Heart left ventricle (tissue), 16 donors: ENCODE data around the gene SNRPD1. TPM values are rescaled to one million over a fixed set of nuclear protein-coding genes. Genes with fewer than 3 reads are reported as not detected.
"Not testable (repeated sequence)": the region's sequence is repeated elsewhere in the genome, so short reads cannot be mapped to it uniquely, and the experiment has no call there.

Experiments
- ATAC-seq, 4 donors: fragments of 200-7000 bp; cut with Tn5 transposase; one replicate each; pipeline ENCODE4 v1.9.1; 2020 to 2022; ENCODE audit warnings: moderate library complexity in 4 of 4, mild to moderate bottlenecking in 3 of 4, moderate number of reproducible peaks in 1 of 4
- DNase-seq, 5 donors: peaks; one replicate each; pipeline ENCODE4 v3.0.0-alpha.2; 2020
- H3K27ac ChIP-seq, 12 donors: fragments of 200-600 bp; sonication (generic) in 4 of 12; one replicate each; pipeline versions ENCODE4 v1.5.0 to v1.8.0; 2016 to 2022; ENCODE audit warnings: mild to moderate bottlenecking in 2 of 12
- H3K27me3 ChIP-seq, 9 donors: fragments of 200-600 bp; sonication (generic) in 2 of 9; one replicate each; pipeline versions ENCODE4 v1.5.1 to v1.8.0; 2016 to 2022; ENCODE audit warnings: mild to moderate bottlenecking in 3 of 9
- H3K36me3 ChIP-seq, 9 donors: fragments of 200-600 bp; sonication (generic) in 2 of 9; one replicate each; pipeline versions ENCODE4 v1.5.0 to v1.8.0; 2018 to 2022; ENCODE audit warnings: mild to moderate bottlenecking in 2 of 9
- H3K4me1 ChIP-seq, 12 donors: fragments of 200-600 bp; sonication (generic) in 4 of 12; one replicate each; pipeline versions ENCODE4 v1.5.0 to v1.8.0; 2016 to 2022; ENCODE audit warnings: mild to moderate bottlenecking in 3 of 12
- H3K4me3 ChIP-seq, 12 donors: fragments of 200-600 bp; sonication (generic) in 4 of 12; one replicate each; pipeline versions ENCODE4 v1.5.0 to v1.8.0; 2017 to 2022; ENCODE audit warnings: mild to moderate bottlenecking in 9 of 12, moderate library complexity in 4 of 12
- H3K9me3 ChIP-seq, 12 donors: fragments of 200-600 bp; sonication (generic) in 4 of 12; one replicate each; pipeline versions ENCODE4 v1.5.0 to v1.8.0; 2016 to 2022; ENCODE audit warnings: mild to moderate bottlenecking in 1 of 12
- CTCF ChIP-seq, 12 donors: fragments of 200-600 bp; sonication (generic) in 4 of 12; IDR thresholded peaks; one replicate each; pipeline versions ENCODE4 v1.5.0 to v1.8.0; 2018 to 2022; ENCODE audit warnings: antibody characterized with exemption in 12 of 12, mild to moderate bottlenecking in 5 of 12
- POLR2A ChIP-seq, 2 donors: fragments of 450-650 bp; IDR thresholded peaks; one replicate each; pipeline ENCODE4 v1.6.1; 2017; ENCODE audit warnings: antibody characterized with exemption in 2 of 2, mild to moderate bottlenecking in 2 of 2, moderate library complexity in 2 of 2
- WGBS, 4 donors: extraction: QIAGEN DNeasy Blood & Tissue Kit in 2 of 4; methylation state at CpG; one replicate each; pipeline versions ENCODE4 v1.1.5 to v1.1.7; 2013 to 2018; 5-methylcytosine and 5-hydroxymethylcytosine counted together
- intact Hi-C, 10 donors: fragments of 100-400 bp; cut with DNase I; formaldehyde crosslinking; loops; one replicate each; pipeline versions ENCODE4 v1.11.1 to v1.14.2; 2022
- polyA plus RNA-seq, 2 donors: library from polyadenylated mRNA; stranded (reverse); fragments of 200-250 nt; gene quantifications; one replicate each; pipeline ENCODE4 v1.2.3, GENCODE V29; 2013
- total RNA-seq, 9 donors: library from RNA; depleted of rRNA in 2 of 9; stranded (reverse); fragments of >200 nt in 2 of 9; fragmentation: NEBNext Ultra II Directional in 3 of 9; extraction: Animal tissue kit (Norgen Biotek cat#: 25700) in 3 of 9; gene quantifications; one replicate each; pipeline versions ENCODE4 v1.1.0 to v1.2.4, GENCODE V29; 2016 to 2023
- donor health status: ischemic (EF 13 %, LVEDD 7.1; RV severe dilation, severe dysfunction).
- donor health status: healthy with polysubstance abuse.
- donor health status: DM: no; HTN: yes; CAD: no.
- donor health status: DM: no; HTN: no; CAD: no.
- donor health status: ischemic (EF 25% LVEDD 6.9; RV normal size, moderate dysfunction).
- donor health status: ischemic (EF 25% LVEDD 5.7; RV mildly dilated, moderate dysfunction).
- donor health status: healthy.
- donor health status: DM: yes; HTN: yes; CAD: no.
- donor health status: ischemic (EF 35%, LVEDD 5.7; RV mildly dilated, moderate dysfunction).
- donor health status: nonischemic (EF 11% LVEDD 7.7; RV severe dilation, severe dysfunction).
- donor health status: DM: yes; HTN: yes; CAD: no.
- donor health status: PGD.
- donor health status: ischemic (EF 29% LVEDD 5.4; RV normal size, mild dysfunction).
- donor health status: nonischemic (EF 23%, LVEDD 6.1; RV moderate dilation, normal function).

SNRPD1 gene
- total and polyA plus RNA-seq, 11 donors = 2.5 to 31.0 (median 20.2) TPM

GRCh38 chr18:21602299-21602587 is 9.9 kb upstream of the SNRPD1 start:
- no peak for DNase-seq
- peaks cover 0 to 27% (median 12%) of the 10 kb centered on the region in 12 donors for H3K4me1 ChIP-seq
- intact Hi-C loops = loop anchor here in 7 of 10 donors (5.0 to 10.0 kb wide), 8 partner anchors 100 to 407 kb away; partner anchors contain the start of genes ABHD3 (in 4 of the 7) and MIB1 (in 2 of the 7)
- no peak for ATAC-seq
- WGBS, 4 donors = 86 to 95% (median 91%) methylated on average over 5 of the region's 5 CpGs
- H3K36me3 ChIP-seq = no peaks in the 10 kb centered on the region
- H3K27ac ChIP-seq = peak overlapping the region in 1 of 12 donors; percentile 64
- H3K4me3 ChIP-seq = no peak overlapping the region
- TF ChIP-seq CTCF (IDR thresholded peaks at IDR 0.05) (no peak), POLR2A (IDR thresholded peaks at IDR 0.05) (no peak)
- H3K27me3 ChIP-seq = no peaks in the 10 kb centered on the region
- no peaks in the 10 kb centered on the region for H3K9me3 ChIP-seq

- peak overlapping the region in 1 of 12 donors; percentile 32 for H3K27ac ChIP-seq
- intact Hi-C loops = loop anchor here in 7 of 10 donors (5.0 to 10.0 kb wide), 8 partner anchors 98 to 410 kb away; partner anchors contain the start of genes ABHD3 (in 4 of the 7) and MIB1 (in 2 of the 7)
- WGBS, 4 donors = 22 to 41% (median 35%) methylated on average over 2 of the region's 2 CpGs
- no peak for ATAC-seq
- H3K4me1 ChIP-seq = peaks cover 0 to 16% (median 0%) of the 10 kb centered on the region in 12 donors
- no peak for TF ChIP-seq CTCF (IDR thresholded peaks at IDR 0.05)
- TF ChIP-seq POLR2A (IDR thresholded peaks at IDR 0.05) = no peak
- no peaks in the 10 kb centered on the region for H3K27me3 ChIP-seq
- DNase-seq = no peak
- H3K36me3 ChIP-seq = no peaks in the 10 kb centered on the region
- no peaks in the 10 kb centered on the region for H3K9me3 ChIP-seq
- no peak overlapping the region for H3K4me3 ChIP-seq
These were observed 7.4 kb upstream of the SNRPD1 start for GRCh38 chr18:21604671-21605070.

- Histone ChIP-seq H3K27me3 (no peaks in the 10 kb centered on the region), H3K4me3 (no peak overlapping the region), H3K27ac (peak overlapping the region in 1 of 12 donors; percentile 32), H3K36me3 (no peaks in the 10 kb centered on the region), H3K4me1 (peaks cover 0 to 16% (median 0%) of the 10 kb centered on the region in 12 donors), H3K9me3 (no peaks in the 10 kb centered on the region)
- ATAC-seq (no peak), DNase-seq (no peak)
- intact Hi-C loops = loop anchor here in 6 of 10 donors (10.0 kb wide), 6 partner anchors 100 to 410 kb away; partner anchors contain the start of genes ABHD3 (in 3 of the 6) and MIB1 (in 1 of the 6)
- TF ChIP-seq CTCF (IDR thresholded peaks at IDR 0.05) (no peak), POLR2A (IDR thresholded peaks at IDR 0.05) (no peak)
These were observed 6.9 kb upstream of the SNRPD1 start for GRCh38 chr18:21605213-21605612.

GRCh38 chr18:21611401-21612124 is 551 bp upstream of the SNRPD1 start:
- Histone ChIP-seq H3K4me3 (peak overlapping the region; percentile 60 to 92 (median 72)), H3K36me3 (peaks cover 0 to 16% (median 6%) of the 10 kb centered on the region in 9 donors), H3K4me1 (peaks cover 2 to 34% (median 14%) of the 10 kb centered on the region in 12 donors), H3K27ac (peak overlapping the region in 10 of 12 donors; percentile 70 to 93 (median 80))
- H3K27me3 ChIP-seq, H3K9me3 ChIP-seq, DNase-seq: not testable (repeated sequence)
- ATAC-seq = peak in 1 of 4 donors; percentile 2
- WGBS, 4 donors = 55 to 61% (median 60%) methylated on average over 30 of the region's 30 CpGs
- intact Hi-C loops = loop anchor here in 4 of 10 donors (1.0 to 10.0 kb wide), 7 partner anchors 11 to 243 kb away; partner anchors contain the start of genes ABHD3 (in 2 of the 4), MIB1 (in 2 of the 4) and ESCO1 (in 1 of the 4)

GRCh38 chr18:21621640-21622039 is 9.5 kb downstream of the SNRPD1 start:
- Histone ChIP-seq H3K4me1 (peaks cover 0 to 11% (median 0%) of the 10 kb centered on the region in 12 donors), H3K36me3 (peaks cover 0 to 71% (median 47%) of the 10 kb centered on the region in 9 donors), H3K27ac (peak overlapping the region in 2 of 12 donors; percentile 7 to 41)
- H3K27me3 ChIP-seq, intact Hi-C loops, H3K4me3 ChIP-seq, H3K9me3 ChIP-seq: not testable (repeated sequence)
- ATAC-seq (peak in 3 of 4 donors; percentile 33 to 69 (median 56)), DNase-seq (peak in 1 of 5 donors; percentile 41)
- 71 to 74% (median 73%) methylated on average over 9 of the region's 9 CpGs for whole genome bisulfite sequencing, 4 donors
